CD4-positive, alpha-beta T cell (primary cell): Measurements from ENCODE around the gene HOXA5. TPM values are rescaled to one million over a fixed set of nuclear protein-coding genes. Genes with fewer than 3 reads are reported as not detected.

ENCODE experiments used
- ATAC-seq: fragments of 200-7000 bp; cut with Tn5 transposase; one replicate; pipeline ENCODE4 v1.10.0; 2022; ENCODE audit warnings: mild to moderate bottlenecking; ENCODE audit not compliant: poor library complexity
- CTCF ChIA-PET: fragments of 350-600 bp; sonication (Branson Sonifier 250); formaldehyde crosslinking; loops from one replicate; lab custom pipeline; 2021; ENCODE audit warnings: antibody characterized with exemption, inconsistent platforms; lab: Charles Lee
- POLR2A ChIA-PET: fragments of 350-600 bp; sonication (Branson Sonifier 250); formaldehyde crosslinking; loops from one replicate; lab custom pipeline; 2021; ENCODE audit warnings: antibody characterized with exemption, inconsistent platforms; lab: Charles Lee
- DNase-seq, 14 experiments: peaks; one replicate each; pipeline ENCODE4 v3.0.0-alpha.2; 2013 to 2020; ENCODE audit warnings: mixed read lengths in 2 of 14
- H3K27ac ChIP-seq, 2 donors: one replicate each; pipeline versions ENCODE4 v1.5.1 to v1.7.0; 2013; ENCODE audit warnings: low read length in 2 of 2, low read depth in 1 of 2, mild to moderate bottlenecking in 1 of 2
- H3K27me3 ChIP-seq, 2 experiments: 1 replicate in 1 of 2; 2 replicates in 1 of 2; pipeline versions ENCODE4 v1.6.1 to v1.7.0; 2013; ENCODE audit warnings: low read length in 2 of 2, control low read depth in 1 of 2, mild to moderate bottlenecking in 1 of 2, moderate library complexity in 1 of 2; ENCODE audit not compliant: insufficient read depth in 2 of 2, control insufficient read depth in 1 of 2
- H3K36me3 ChIP-seq: one replicate; pipeline ENCODE4 v1.6.1; 2013; ENCODE audit warnings: low read length, control low read depth; ENCODE audit not compliant: insufficient read depth
- H3K4me1 ChIP-seq: one replicate; pipeline ENCODE4 v1.6.1; 2013; ENCODE audit warnings: low read length, control low read depth; ENCODE audit not compliant: insufficient read depth
- H3K4me3 ChIP-seq: one replicate; pipeline ENCODE4 v1.5.1; 2013; ENCODE audit warnings: mild to moderate bottlenecking, low read length, moderate library complexity
- H3K9me3 ChIP-seq, 2 experiments: 1 replicate in 1 of 2; 2 replicates in 1 of 2; pipeline versions ENCODE4 v1.6.1 to v1.7.0; 2013; ENCODE audit warnings: low read length in 2 of 2, mild to moderate bottlenecking in 2 of 2, control low read depth in 1 of 2, moderate library complexity in 1 of 2; ENCODE audit not compliant: control insufficient read depth in 1 of 2, insufficient read depth in 1 of 2
- H3K27ac Mint-ChIP-seq: one replicate; pipeline ENCODE4 v1.8.0; 2020; ENCODE audit warnings: mixed read lengths
- H3K27me3 Mint-ChIP-seq: one replicate; pipeline ENCODE4 v1.8.0; 2021; ENCODE audit warnings: mixed read lengths
- H3K36me3 Mint-ChIP-seq: one replicate; pipeline ENCODE4 v1.8.0; 2021; ENCODE audit warnings: low read depth, mixed read lengths
- H3K4me1 Mint-ChIP-seq: one replicate; pipeline ENCODE4 v1.8.0; 2021; ENCODE audit warnings: low read depth, mixed read lengths
- H3K4me3 Mint-ChIP-seq: one replicate; pipeline ENCODE4 v1.8.0; 2020; ENCODE audit warnings: mild to moderate bottlenecking, mixed read lengths
- H3K9me3 Mint-ChIP-seq: one replicate; pipeline ENCODE4 v1.8.0; 2020; ENCODE audit warnings: mixed read lengths
- intact Hi-C, 2 experiments: fragments of 100-400 bp; cut with DNase I in 1 of 2; cut with micrococcal nuclease in 1 of 2; formaldehyde crosslinking; loops; one replicate each; pipeline versions ENCODE4 v1.15.1 to v1.9.0; 2023 to 2025; cut with DNase I, micrococcal nuclease
- total RNA-seq, 174 experiments: library from RNA in 2 of 174; stranded (reverse) in 2 of 174; gene quantifications; one replicate each; pipeline ENCODE4 v1.2.3 and lab custom pipeline; 2021 to 2026
- TF ChIP-seq, protein P1 (sequence below): fragments of 200-600 bp; IDR thresholded peaks from one replicate; pipeline ENCODE4 v1.8.0; 2022; ENCODE audit warnings: antibody characterized with exemption, mild to moderate bottlenecking

The HOXA5 gene
- total RNA-seq, 2 experiments from 2014 or later = not detected

DNA sequence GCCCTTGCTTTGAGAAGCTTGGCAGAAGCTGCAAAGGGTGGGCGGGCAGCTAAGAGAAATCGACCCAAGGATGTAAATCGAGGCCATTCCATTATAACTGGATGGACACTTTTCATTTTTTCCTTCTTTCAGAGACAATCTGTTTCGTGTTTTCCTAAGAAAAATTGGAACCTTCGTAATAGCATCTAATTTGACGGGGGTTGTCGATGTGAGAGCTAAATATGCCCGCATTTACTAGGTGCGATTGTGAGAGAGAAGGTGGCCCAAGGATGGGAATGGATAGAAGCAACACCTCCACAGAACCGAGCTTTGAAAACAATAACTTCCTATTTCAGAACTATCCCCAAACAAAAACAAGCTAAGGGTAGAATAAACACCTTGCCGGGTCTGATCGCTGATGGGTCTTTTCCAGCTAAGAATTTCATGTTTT is 12.1 kb downstream of the HOXA5 start:
- POLR2A ChIA-PET = no interaction called here
- H3K36me3 Mint-ChIP-seq = no peaks in the 10 kb centered on the region
- peaks cover 74% of the 10 kb centered on the region for H3K27me3 Mint-ChIP-seq
- H3K4me1 ChIP-seq = peaks cover 10% of the 10 kb centered on the region
- no peak overlapping the region for H3K27ac Mint-ChIP-seq
- no peaks in the 10 kb centered on the region for H3K9me3 Mint-ChIP-seq
- no peak for ATAC-seq
- no peaks in the 10 kb centered on the region for H3K36me3 ChIP-seq
- H3K27ac ChIP-seq = no peak overlapping the region
- H3K4me3 ChIP-seq = peak overlapping the region; percentile 62
- CTCF ChIA-PET = no interaction called here
- H3K9me3 ChIP-seq = peaks cover 0 to 8% of the 10 kb centered on the region in 2 experiments
- TF ChIP-seq, protein P1, sequence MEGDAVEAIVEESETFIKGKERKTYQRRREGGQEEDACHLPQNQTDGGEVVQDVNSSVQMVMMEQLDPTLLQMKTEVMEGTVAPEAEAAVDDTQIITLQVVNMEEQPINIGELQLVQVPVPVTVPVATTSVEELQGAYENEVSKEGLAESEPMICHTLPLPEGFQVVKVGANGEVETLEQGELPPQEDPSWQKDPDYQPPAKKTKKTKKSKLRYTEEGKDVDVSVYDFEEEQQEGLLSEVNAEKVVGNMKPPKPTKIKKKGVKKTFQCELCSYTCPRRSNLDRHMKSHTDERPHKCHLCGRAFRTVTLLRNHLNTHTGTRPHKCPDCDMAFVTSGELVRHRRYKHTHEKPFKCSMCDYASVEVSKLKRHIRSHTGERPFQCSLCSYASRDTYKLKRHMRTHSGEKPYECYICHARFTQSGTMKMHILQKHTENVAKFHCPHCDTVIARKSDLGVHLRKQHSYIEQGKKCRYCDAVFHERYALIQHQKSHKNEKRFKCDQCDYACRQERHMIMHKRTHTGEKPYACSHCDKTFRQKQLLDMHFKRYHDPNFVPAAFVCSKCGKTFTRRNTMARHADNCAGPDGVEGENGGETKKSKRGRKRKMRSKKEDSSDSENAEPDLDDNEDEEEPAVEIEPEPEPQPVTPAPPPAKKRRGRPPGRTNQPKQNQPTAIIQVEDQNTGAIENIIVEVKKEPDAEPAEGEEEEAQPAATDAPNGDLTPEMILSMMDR = no peak
- H3K27me3 ChIP-seq = peaks cover 20 to 35% of the 10 kb centered on the region in 2 experiments
- H3K4me1 Mint-ChIP-seq = no peaks in the 10 kb centered on the region
- intact Hi-C loops = no loop called here
- H3K4me3 Mint-ChIP-seq = peak overlapping the region; percentile 65
- DNase-seq = no peak

DNA sequence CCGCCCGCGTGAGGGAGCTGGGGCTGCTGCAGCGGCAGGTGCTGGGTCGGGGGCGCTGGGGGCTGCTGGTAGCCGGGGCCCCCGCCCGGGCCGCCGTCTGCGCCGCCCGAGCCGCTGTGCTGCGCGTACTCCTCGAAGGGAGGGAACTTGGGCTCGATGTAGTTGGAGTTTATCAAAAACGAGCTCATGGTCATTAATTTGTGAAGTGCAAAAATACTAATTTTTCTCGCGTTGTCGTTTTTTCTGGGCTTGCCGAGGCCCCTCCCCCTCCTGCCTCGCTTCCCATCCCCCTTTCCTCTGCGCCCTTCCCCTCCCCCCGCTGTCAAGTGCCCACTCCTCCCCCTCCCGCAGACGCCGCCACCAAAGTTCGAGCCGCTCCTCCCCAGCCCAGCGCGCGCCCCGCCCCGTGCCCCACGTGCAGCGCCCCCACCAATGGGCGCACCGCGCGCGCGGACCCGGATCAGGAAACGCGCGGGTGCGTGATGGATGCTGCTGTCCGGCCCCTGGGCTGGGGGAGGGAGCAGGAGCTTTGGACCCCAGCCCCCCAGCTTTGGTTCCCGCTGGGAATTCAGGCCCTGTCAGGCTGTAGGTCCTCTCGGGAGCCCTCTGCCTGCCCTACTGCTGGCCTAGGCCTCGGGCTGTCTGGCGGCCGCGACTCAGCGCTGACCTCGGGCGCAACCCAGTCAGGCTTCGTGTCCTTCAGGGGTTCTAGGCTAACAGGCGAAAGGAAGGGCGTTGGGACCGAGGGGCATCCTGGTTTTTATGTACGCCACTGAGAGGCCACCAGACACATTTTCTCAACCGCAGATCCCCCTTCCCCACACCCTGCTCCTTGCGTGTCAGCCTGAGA is 12.7 kb downstream of the HOXA5 start, which contains the start of gene HOXA4:
HOXA4 (minus strand) TSS at position 218 of the 850 bp plus-strand sequence; CDS start at position 194, 24 bp downstream.
- Mint-ChIP-seq H3K4me1 (no peaks in the 10 kb centered on the region), H3K27me3 (peaks cover 72% of the 10 kb centered on the region), H3K9me3 (no peaks in the 10 kb centered on the region), H3K36me3 (no peaks in the 10 kb centered on the region), H3K4me3 (peak within 1 kb of the TSS; percentile 65), H3K27ac (no peak within 1 kb of the TSS)
- POLR2A ChIA-PET = interaction anchor here (1.0 kb wide), 1 partner anchor 267 kb away, joined by 3 read pairs; no protein-coding TSS in a partner anchor
- Histone ChIP-seq H3K27ac (peak within 1 kb of the TSS in 1 of 2 donors; percentile 47), H3K27me3 (peaks cover 14 to 32% of the 10 kb centered on the region in 2 experiments), H3K4me3 (peak within 1 kb of the TSS; percentile 62), H3K9me3 (peaks cover 0 to 8% of the 10 kb centered on the region in 2 experiments), H3K36me3 (no peaks in the 10 kb centered on the region), H3K4me1 (peaks cover 10% of the 10 kb centered on the region)
- intact Hi-C loops = no loop called here
- TF ChIP-seq, protein P1 = no peak
- peak; percentile 61 to 88 (median 74) for DNase-seq
- CTCF ChIA-PET = no interaction called here
- peak; percentile 96 for ATAC-seq

- intact Hi-C loops = no loop called here
- peak overlapping the region; percentile 35 for H3K4me3 Mint-ChIP-seq
These were observed 13.5 kb downstream of the HOXA5 start for GRCh38 chr7:27129729-27130539.

More at GRCh38 chr7:27129729-27130539, 13.5 kb downstream of the HOXA5 start:
- peaks cover 72% of the 10 kb centered on the region for H3K27me3 Mint-ChIP-seq
- no peak overlapping the region for H3K27ac Mint-ChIP-seq
- H3K9me3 Mint-ChIP-seq = no peaks in the 10 kb centered on the region
- Histone ChIP-seq H3K9me3 (peaks cover 0 to 8% of the 10 kb centered on the region in 2 experiments), H3K36me3 (no peaks in the 10 kb centered on the region), H3K4me3 (no peak overlapping the region), H3K27ac (no peak overlapping the region), H3K4me1 (peaks cover 10% of the 10 kb centered on the region), H3K27me3 (peaks cover 16 to 28% of the 10 kb centered on the region in 2 experiments)
- DNase-seq = peak in 1 of 14 experiments; percentile 55
- ATAC-seq = peak; percentile 18
- TF ChIP-seq, protein P1 = no peak
- H3K36me3 Mint-ChIP-seq = no peaks in the 10 kb centered on the region
- H3K4me1 Mint-ChIP-seq = no peaks in the 10 kb centered on the region
- POLR2A ChIA-PET = interaction anchor here (1.0 kb wide), 1 partner anchor 267 kb away, joined by 3 read pairs; no protein-coding TSS in a partner anchor
- CTCF ChIA-PET = no interaction called here
